DND-41 (cell line): ENCODE measurements around the gene DIS3L2.
"Not testable (repeated sequence)": the region's sequence is repeated elsewhere in the genome, so short reads cannot be mapped to it uniquely, and the experiment has no call there.

Experiments
- ATAC-seq: fragments of 200-7000 bp; cut with Tn5 transposase; 3 replicates; pipeline ENCODE4 v1.9.1; 2021; ENCODE audit warnings: low read depth; ENCODE audit not compliant: insufficient read depth
- DNase-seq: peaks from one replicate; pipeline ENCODE4 v3.0.0-alpha.2; 2020
- H2AFZ ChIP-seq: 2 replicates; pipeline ENCODE4 v1.6.0; 2012; ENCODE audit warnings: low read depth, low read length
- H3K27ac ChIP-seq: 2 replicates; pipeline ENCODE4 v1.5.1; 2012; ENCODE audit warnings: low read length, inconsistent platforms
- H3K27me3 ChIP-seq: fragments of 200-600 bp; sonication (generic); 2 replicates; pipeline ENCODE4 v1.6.0; 2012; ENCODE audit warnings: low read length, mild to moderate bottlenecking, inconsistent platforms; ENCODE audit not compliant: insufficient read depth, poor library complexity
- H3K36me3 ChIP-seq: 2 replicates; pipeline ENCODE4 v1.5.1; 2012; ENCODE audit warnings: low read length, inconsistent platforms; ENCODE audit not compliant: insufficient read depth
- H3K4me1 ChIP-seq: 2 replicates; pipeline ENCODE4 v1.5.1; 2012; ENCODE audit warnings: mild to moderate bottlenecking, low read length; ENCODE audit not compliant: insufficient read depth
- H3K4me2 ChIP-seq: 2 replicates; pipeline ENCODE4 v1.6.0; 2012; ENCODE audit warnings: mild to moderate bottlenecking, moderate library complexity, low read length, inconsistent platforms; ENCODE audit not compliant: insufficient read depth
- H3K4me3 ChIP-seq, 2 experiments: fragments of 200-600 bp in 1 of 2; shearing (Covaris generic) in 1 of 2; 2 replicates each; pipeline ENCODE4 v1.5.1; 2012 to 2016; ENCODE audit warnings: inconsistent platforms in 2 of 2, low read length in 2 of 2, mild to moderate bottlenecking in 2 of 2, low read depth in 1 of 2, moderate library complexity in 1 of 2
- H3K79me2 ChIP-seq: 2 replicates; pipeline ENCODE4 v1.6.0; 2012; ENCODE audit warnings: low read length, inconsistent platforms; ENCODE audit not compliant: insufficient read depth
- H3K9ac ChIP-seq: 2 replicates; pipeline ENCODE4 v1.6.0; 2012; ENCODE audit warnings: low read depth, mild to moderate bottlenecking, inconsistent platforms, low read length, moderate library complexity
- H3K9me3 ChIP-seq: 2 replicates; pipeline ENCODE4 v1.5.1; 2012; ENCODE audit warnings: low read length, moderate library complexity, mild to moderate bottlenecking, inconsistent platforms; ENCODE audit not compliant: insufficient read depth, severe bottlenecking
- H4K20me1 ChIP-seq: 2 replicates; pipeline ENCODE4 v1.6.0; 2012; ENCODE audit warnings: low read length; ENCODE audit not compliant: insufficient read depth
- CTCF ChIP-seq: IDR thresholded peaks from 2 replicates; pipeline ENCODE4 v1.5.1; 2012; ENCODE audit warnings: borderline replicate concordance, low read length, moderate library complexity, mild to moderate bottlenecking; ENCODE audit not compliant: poor library complexity, severe bottlenecking; ENCODE audit errors: extremely low read depth
- EZH2 ChIP-seq: IDR thresholded peaks from 3 replicates; pipeline ENCODE4 v1.6.1; 2012; ENCODE audit warnings: borderline replicate concordance, low read depth, mild to moderate bottlenecking, moderate library complexity, low read length, inconsistent platforms; ENCODE audit not compliant: severe bottlenecking

Gene DIS3L2

GRCh38 chr2:231946241-231946814 lies 15.2 kb upstream of the DIS3L2 start:
- H3K4me1 ChIP-seq, result no peaks in the 10 kb centered on the region
- TF ChIP-seq CTCF, result no peak
- no peak for TF ChIP-seq EZH2
- no peak overlapping the region for H3K9ac ChIP-seq
- no peaks in the 10 kb centered on the region for H4K20me1 ChIP-seq
- no peaks in the 10 kb centered on the region for H3K36me3 ChIP-seq
- no peaks in the 10 kb centered on the region for H3K79me2 ChIP-seq
- no peak overlapping the region for H3K4me2 ChIP-seq
- H3K4me3 ChIP-seq, result no peak overlapping the region
- DNase-seq (no peak), ATAC-seq (no peak)
- H3K9me3 ChIP-seq, result no peaks in the 10 kb centered on the region
- H3K27ac ChIP-seq, result no peak overlapping the region
- H3K27me3 ChIP-seq, result no peaks in the 10 kb centered on the region
- H2AFZ ChIP-seq, result no peak overlapping the region

GRCh38 chr2:231947112-231947511 lies 14.4 kb upstream of the DIS3L2 start:
- H3K9me3 ChIP-seq, H3K4me3 ChIP-seq, H3K4me1 ChIP-seq, H3K36me3 ChIP-seq, H2AFZ ChIP-seq, H3K27ac ChIP-seq, H3K9ac ChIP-seq, H3K27me3 ChIP-seq, ATAC-seq, H3K79me2 ChIP-seq, H4K20me1 ChIP-seq, H3K4me2 ChIP-seq, DNase-seq: not testable (repeated sequence)

- ATAC-seq (no peak), DNase-seq (no peak)
- no peak for TF ChIP-seq EZH2
- Histone ChIP-seq H2AFZ (no peak overlapping the region), H3K4me3 (no peak overlapping the region), H3K4me1 (no peaks in the 10 kb centered on the region), H3K27me3 (no peaks in the 10 kb centered on the region), H3K36me3 (no peaks in the 10 kb centered on the region), H3K9me3 (no peaks in the 10 kb centered on the region), H3K79me2 (no peaks in the 10 kb centered on the region), H4K20me1 (no peaks in the 10 kb centered on the region), H3K27ac (no peak overlapping the region), H3K4me2 (no peak overlapping the region), H3K9ac (no peak overlapping the region)
Measured at GRCh38 chr2:231947694-231948093, 13.8 kb upstream of the DIS3L2 start.

- Histone ChIP-seq H3K36me3 (no peaks in the 10 kb centered on the region), H2AFZ (no peak overlapping the region), H3K4me1 (no peaks in the 10 kb centered on the region), H3K4me3 (no peak overlapping the region), H3K9me3 (no peaks in the 10 kb centered on the region), H3K79me2 (no peaks in the 10 kb centered on the region), H3K4me2 (no peak overlapping the region), H3K27ac (no peak overlapping the region), H3K27me3 (no peaks in the 10 kb centered on the region), H3K9ac (no peak overlapping the region), H4K20me1 (no peaks in the 10 kb centered on the region)
- DNase-seq (no peak), ATAC-seq (no peak)
- TF ChIP-seq CTCF, result no peak
- no peak for TF ChIP-seq EZH2
Measured at GRCh38 chr2:231951452-231952035, 10.0 kb upstream of the DIS3L2 start.
